ENCODE results near the gene CDKN2B.

GRCh38 chr9:21972361-21972760 lies 36.7 kb downstream of the CDKN2B start:
- TF ChIP-seq CTCF (IDR thresholded peaks at IDR 0.05 in 2 of 3, conservative IDR thresholded peaks at IDR 0.05 in 1 of 3; ENCODE audit: borderline replicate concordance in 1 of 3, insufficient read depth in 1 of 3, low read depth in 2 of 3, low read length in 2 of 3) (no peak), JUND (IDR thresholded peaks at IDR 0.05) (no peak), POLR2A (IDR thresholded peaks at IDR 0.05; ENCODE audit: borderline replicate concordance, extremely low read depth, insufficient read depth, insufficient read length) (no peak), RAD21 (IDR thresholded peaks at IDR 0.05; ENCODE audit: low read depth) (no peak), EZH2 (IDR thresholded peaks at IDR 0.05) (no peak), TCF7L2 (IDR thresholded peaks at IDR 0.05; ENCODE audit: borderline replicate concordance, extremely low read depth, insufficient read depth, insufficient read length) (no peak), YY1 (IDR thresholded peaks at IDR 0.05; ENCODE audit: extremely low read depth, insufficient replicate concordance, low read depth, low read length) (no peak), EZH2phosphoT487 (IDR thresholded peaks at IDR 0.05; ENCODE audit: borderline replicate concordance) (no peak), ELF1 (IDR thresholded peaks at IDR 0.05; ENCODE audit: borderline replicate concordance, low read depth) (no peak), CEBPB (IDR thresholded peaks at IDR 0.05; ENCODE audit: low read depth) (no peak), SIN3A (IDR thresholded peaks at IDR 0.05; ENCODE audit: low read depth) (no peak)
